ENCODE data around the gene CACNA1S. TPM values are rescaled to one million over a fixed set of nuclear protein-coding genes. Genes with fewer than 3 reads are reported as not detected.

Gene CACNA1S
- total RNA-seq, 1 donor from 2014 or later: 0.07 TPM

DNA sequence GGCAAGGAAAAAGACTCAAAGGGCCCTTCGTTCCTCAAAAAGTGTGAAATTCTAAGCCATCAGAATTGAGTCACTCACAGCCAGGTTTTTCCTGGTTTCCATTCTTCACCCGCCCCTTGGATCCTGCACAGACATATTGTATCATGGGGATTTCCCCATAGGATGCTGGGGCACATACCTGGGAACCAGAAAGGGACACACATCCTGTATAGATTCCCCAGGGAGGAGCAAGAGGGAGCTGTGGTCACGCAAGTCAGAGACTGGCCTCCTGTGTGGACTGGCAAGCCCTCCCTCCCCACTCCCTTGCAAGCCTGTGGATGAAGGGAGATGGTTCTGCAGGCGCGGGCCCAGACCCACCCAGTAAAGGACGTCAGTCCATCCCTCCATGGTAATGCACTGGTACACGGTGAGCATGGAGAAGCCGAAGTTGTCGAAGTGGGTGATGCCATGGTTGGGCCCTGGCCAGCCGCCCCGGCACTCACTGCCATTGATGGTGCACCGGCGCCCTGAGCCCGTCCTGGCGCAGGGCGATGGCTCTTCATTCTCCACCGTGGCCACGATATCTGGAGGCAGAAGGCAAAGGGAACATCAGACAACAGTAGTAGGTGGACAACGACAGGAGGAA, 23.2 kb downstream of the CACNA1S start:
- H3K9me3 Mint-ChIP-seq (ENCODE audit: unreplicated experiment): peaks cover 1% of the 10 kb centered on the region
- TF ChIP-seq, protein P1, sequence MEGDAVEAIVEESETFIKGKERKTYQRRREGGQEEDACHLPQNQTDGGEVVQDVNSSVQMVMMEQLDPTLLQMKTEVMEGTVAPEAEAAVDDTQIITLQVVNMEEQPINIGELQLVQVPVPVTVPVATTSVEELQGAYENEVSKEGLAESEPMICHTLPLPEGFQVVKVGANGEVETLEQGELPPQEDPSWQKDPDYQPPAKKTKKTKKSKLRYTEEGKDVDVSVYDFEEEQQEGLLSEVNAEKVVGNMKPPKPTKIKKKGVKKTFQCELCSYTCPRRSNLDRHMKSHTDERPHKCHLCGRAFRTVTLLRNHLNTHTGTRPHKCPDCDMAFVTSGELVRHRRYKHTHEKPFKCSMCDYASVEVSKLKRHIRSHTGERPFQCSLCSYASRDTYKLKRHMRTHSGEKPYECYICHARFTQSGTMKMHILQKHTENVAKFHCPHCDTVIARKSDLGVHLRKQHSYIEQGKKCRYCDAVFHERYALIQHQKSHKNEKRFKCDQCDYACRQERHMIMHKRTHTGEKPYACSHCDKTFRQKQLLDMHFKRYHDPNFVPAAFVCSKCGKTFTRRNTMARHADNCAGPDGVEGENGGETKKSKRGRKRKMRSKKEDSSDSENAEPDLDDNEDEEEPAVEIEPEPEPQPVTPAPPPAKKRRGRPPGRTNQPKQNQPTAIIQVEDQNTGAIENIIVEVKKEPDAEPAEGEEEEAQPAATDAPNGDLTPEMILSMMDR (IDR thresholded peaks at IDR 0.05; ENCODE audit: partially characterized antibody, unreplicated experiment): no peak
- H3K36me3 Mint-ChIP-seq (ENCODE audit: unreplicated experiment): no peaks in the 10 kb centered on the region
- peaks cover 6% of the 10 kb centered on the region for H3K4me1 Mint-ChIP-seq (ENCODE audit: low read depth, unreplicated experiment)
- no peak for DNase-seq
- no peak overlapping the region for H3K27ac Mint-ChIP-seq (ENCODE audit: unreplicated experiment)
- H3K27me3 Mint-ChIP-seq (ENCODE audit: unreplicated experiment): peaks cover 1% of the 10 kb centered on the region
- no peak overlapping the region for H3K4me3 Mint-ChIP-seq (ENCODE audit: unreplicated experiment)

GRCh38 chr1:201088395-201088794, 23.8 kb downstream of the CACNA1S start:
- Mint-ChIP-seq H3K27ac (ENCODE audit: unreplicated experiment) (no peak overlapping the region), H3K9me3 (ENCODE audit: unreplicated experiment) (peaks cover 1% of the 10 kb centered on the region), H3K36me3 (ENCODE audit: unreplicated experiment) (no peaks in the 10 kb centered on the region), H3K4me3 (ENCODE audit: unreplicated experiment) (no peak overlapping the region), H3K4me1 (ENCODE audit: low read depth, unreplicated experiment) (peaks cover 7% of the 10 kb centered on the region), H3K27me3 (ENCODE audit: unreplicated experiment) (no peaks in the 10 kb centered on the region)
- TF ChIP-seq, protein P1 (IDR thresholded peaks at IDR 0.05; ENCODE audit: partially characterized antibody, unreplicated experiment): no peak
- no peak for DNase-seq

GRCh38 chr1:201085902-201086735, 26.1 kb downstream of the CACNA1S start:
- Mint-ChIP-seq H3K4me1 (ENCODE audit: low read depth, unreplicated experiment) (peaks cover 7% of the 10 kb centered on the region), H3K9me3 (ENCODE audit: unreplicated experiment) (peaks cover 3% of the 10 kb centered on the region), H3K27ac (ENCODE audit: unreplicated experiment) (no peak overlapping the region), H3K27me3 (ENCODE audit: unreplicated experiment) (no peaks in the 10 kb centered on the region), H3K36me3 (ENCODE audit: unreplicated experiment) (no peaks in the 10 kb centered on the region), H3K4me3 (ENCODE audit: unreplicated experiment) (no peak overlapping the region)
- DNase-seq: peak; percentile 45
- TF ChIP-seq, protein P1 (IDR thresholded peaks at IDR 0.05; ENCODE audit: partially characterized antibody, unreplicated experiment): peak; percentile 28

DNA sequence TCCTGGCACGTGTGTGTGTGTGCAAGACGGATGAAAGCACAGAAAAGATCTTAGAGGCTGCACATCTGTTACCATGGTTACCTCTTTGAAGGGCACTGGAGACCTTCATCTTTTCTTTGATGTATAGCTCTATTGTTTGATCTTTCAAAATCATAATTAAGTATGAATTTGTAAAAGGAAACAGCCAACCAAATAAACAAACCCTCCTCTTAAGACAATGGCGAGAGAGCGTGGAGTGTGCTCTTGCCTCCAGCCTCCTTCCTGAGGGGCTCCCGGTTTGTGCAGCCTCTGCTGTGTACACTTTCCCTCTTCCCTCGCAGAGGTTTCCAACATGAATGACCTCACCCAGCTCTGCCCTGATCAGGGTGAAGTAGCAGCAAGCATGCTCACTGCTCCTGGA, 27.9 kb downstream of the CACNA1S start:
- peaks cover 6% of the 10 kb centered on the region for H3K27me3 Mint-ChIP-seq (ENCODE audit: unreplicated experiment)
- TF ChIP-seq, protein P1 (IDR thresholded peaks at IDR 0.05; ENCODE audit: partially characterized antibody, unreplicated experiment): no peak
- DNase-seq: no peak
- peaks cover 5% of the 10 kb centered on the region for H3K4me1 Mint-ChIP-seq (ENCODE audit: low read depth, unreplicated experiment)
- no peaks in the 10 kb centered on the region for H3K36me3 Mint-ChIP-seq (ENCODE audit: unreplicated experiment)
- H3K9me3 Mint-ChIP-seq (ENCODE audit: unreplicated experiment): peaks cover 3% of the 10 kb centered on the region
- peak overlapping the region; percentile 29 for H3K27ac Mint-ChIP-seq (ENCODE audit: unreplicated experiment)
- H3K4me3 Mint-ChIP-seq (ENCODE audit: unreplicated experiment): no peak overlapping the region

DNA sequence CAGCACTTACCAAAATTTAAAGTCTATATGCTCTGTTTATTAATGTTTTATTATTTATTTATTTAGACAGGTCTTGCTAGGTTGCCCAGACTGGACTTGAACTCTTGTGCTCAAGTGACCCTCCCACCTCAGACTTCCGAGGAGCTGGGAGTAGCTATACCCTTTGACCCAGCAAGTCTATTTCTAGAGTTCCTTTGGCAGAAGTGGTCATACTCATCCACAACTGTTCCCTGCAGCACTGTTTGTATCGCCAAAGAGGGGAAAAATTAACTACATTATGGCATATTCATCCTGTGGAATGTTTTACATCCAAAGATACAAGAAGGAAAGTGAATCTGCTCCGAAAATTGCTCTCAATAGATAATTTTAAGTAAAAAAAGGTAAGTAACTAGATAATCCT, 28.5 kb downstream of the CACNA1S start:
- Mint-ChIP-seq H3K27ac (ENCODE audit: unreplicated experiment) (no peak overlapping the region), H3K36me3 (ENCODE audit: unreplicated experiment) (no peaks in the 10 kb centered on the region), H3K9me3 (ENCODE audit: unreplicated experiment) (peaks cover 3% of the 10 kb centered on the region), H3K27me3 (ENCODE audit: unreplicated experiment) (peaks cover 8% of the 10 kb centered on the region), H3K4me3 (ENCODE audit: unreplicated experiment) (no peak overlapping the region), H3K4me1 (ENCODE audit: low read depth, unreplicated experiment) (peaks cover 5% of the 10 kb centered on the region)
- TF ChIP-seq, protein P1 (IDR thresholded peaks at IDR 0.05; ENCODE audit: partially characterized antibody, unreplicated experiment): no peak
- no peak for DNase-seq
